HG02884 (cell line): ENCODE results near the gene NTM.
"Not testable (repeated sequence)": the region's sequence is repeated elsewhere in the genome, so short reads cannot be mapped to it uniquely, and the experiment has no call there.

Source experiments
- ATAC-seq: cut with Tn5 transposase; IDR thresholded peaks from one replicate; pipeline ENCODE4 v1.9.1; 2021; ENCODE audit warnings: mild to moderate bottlenecking, moderate library complexity; ENCODE audit not compliant: unreplicated experiment

Gene NTM

DNA sequence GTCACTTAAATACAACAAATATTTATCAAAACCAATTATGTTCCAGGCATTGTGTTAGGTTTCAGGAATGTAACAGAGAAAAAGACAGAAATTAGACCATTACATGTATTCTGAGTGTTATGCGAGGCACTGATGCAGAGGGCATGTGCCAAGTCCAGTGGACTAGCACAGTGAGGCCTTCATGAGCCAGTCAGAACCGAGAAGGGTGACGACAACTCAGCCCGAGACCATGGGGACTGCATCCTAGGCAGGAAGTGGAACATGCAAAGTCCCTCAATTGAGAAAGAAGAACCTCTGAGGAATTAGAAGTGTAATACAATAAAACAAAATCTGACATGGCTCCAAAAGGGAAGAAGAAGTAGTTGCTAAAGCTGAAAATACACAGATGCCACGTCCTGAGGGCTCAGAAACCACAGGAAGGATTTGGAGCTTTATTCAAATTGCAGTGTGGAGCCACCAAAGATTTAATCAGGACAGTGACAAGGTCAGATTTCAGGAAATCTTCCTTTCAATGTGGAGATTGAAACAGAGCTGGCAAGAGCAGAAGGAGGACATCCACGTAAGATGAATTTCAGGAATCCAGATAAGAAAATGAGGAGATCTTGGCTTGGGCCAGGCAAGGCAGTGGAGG is 529.6 kb downstream of the NTM start:
- peak; percentile 54 for ATAC-seq

DNA sequence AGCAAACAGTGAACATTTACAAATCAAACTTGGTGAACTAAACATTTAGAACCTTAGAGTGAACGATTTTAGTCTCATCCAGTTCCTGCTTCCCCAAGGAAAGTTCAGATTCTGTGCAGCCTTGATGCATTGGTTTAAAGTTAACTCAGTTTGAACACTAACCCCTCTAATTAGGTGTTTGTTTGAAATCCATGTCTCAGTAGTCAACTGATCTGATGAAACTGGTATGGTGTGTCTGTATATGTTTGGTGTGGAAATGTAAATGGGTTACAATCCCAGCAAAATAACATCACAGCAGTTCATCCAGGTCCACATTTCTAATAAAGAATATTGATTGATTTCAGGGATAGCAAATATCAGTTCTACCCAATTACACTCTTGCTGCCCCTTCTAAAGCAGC is 532.0 kb downstream of the NTM start:
- ATAC-seq, result no peak

DNA sequence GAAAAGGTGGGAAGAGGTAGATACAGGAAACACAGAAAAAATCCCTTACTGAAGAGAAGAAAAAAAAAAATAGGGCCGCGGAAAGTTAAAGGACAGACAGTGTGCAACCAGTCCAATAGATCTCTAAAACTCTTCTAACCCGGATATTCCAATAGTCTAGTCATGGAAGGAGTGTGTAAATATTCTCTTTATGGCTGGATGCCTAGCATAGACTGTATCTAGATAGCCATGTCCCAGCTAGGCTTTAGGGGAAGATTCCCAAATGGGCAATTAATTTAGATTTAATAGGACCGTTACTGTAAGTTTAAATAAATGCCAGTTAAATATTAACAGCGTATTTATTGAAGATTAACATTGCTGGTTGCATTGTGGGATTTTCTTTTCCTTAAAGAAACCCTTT is 532.7 kb downstream of the NTM start:
- ATAC-seq, result no peak

DNA sequence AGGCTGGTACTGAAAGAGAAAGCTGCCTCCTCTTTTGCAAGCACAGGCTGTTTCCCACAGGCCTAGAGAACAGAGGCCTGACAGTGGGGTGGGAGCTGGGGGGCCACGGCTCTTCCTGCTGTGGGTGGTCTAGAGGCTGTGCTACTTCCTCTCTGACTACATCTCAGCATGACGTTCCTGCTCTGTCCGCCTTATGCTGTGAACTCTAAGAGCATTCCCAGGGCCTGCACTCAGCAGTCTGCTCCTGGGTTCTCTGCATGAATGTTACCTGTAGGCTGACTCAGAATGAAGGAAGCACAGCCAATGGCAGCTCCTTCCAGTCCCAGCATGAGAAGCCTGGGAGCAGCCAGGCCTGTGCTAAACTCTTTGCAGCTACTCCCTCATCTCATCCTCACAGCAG is 534.3 kb downstream of the NTM start:
- ATAC-seq, result no peak

DNA sequence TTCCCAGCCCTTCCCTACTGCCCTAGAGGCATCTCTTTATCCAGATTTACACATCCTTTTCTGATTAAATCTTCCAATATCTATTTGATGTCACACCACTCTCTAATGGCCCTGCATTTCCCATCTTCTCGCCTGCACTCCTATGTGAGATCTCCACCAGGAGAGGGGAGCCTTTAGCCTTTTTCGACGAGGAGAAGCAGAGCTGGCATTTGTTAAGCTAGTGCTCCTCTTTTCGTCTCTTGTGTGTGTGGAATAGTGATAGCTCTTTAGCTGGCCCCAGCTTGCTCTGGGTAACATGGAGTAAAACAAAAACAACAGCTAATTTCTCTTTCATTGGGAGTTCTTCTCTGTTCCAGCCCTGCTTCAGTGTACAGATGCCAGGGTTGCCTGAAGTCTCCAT is 536.5 kb downstream of the NTM start:
- ATAC-seq, result no peak

DNA sequence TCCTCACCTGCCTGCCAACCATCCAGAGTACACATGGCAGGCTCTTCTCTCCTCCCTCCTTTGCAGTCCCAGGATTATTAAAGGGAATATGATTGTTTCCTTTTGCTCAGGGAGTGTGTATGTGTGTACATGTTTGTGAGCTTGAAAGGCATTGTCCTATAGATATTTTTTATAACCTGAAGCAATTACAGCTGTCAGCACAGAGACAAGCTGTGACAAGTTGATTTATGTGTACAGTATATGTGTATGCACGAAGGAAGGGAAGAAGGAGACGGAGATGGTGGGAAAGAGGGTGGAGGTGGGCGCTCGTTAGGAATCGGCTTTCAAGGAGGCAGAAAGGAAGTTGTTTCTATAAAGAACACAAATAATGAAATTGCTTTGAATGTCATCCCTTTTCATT is 537.0 kb downstream of the NTM start:
- ATAC-seq, result no peak

DNA sequence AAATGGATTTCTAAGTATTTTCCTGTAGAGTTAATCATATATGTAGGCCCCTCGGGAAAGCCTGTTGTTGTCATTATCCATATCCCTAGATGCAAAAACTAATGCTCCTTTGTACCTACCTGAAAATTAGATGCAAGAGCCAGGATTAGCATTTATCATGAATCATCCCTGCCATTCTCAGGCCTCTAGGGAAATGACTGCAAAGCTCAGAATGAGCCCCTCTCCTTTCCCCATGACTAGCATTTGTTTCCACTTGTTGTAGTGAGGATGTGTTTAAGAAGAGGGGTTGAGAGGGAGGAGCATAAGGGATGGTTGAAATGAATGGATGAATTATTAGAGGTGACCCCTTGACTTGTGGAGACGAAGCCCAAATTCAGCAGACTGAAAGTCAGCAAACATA is 537.9 kb downstream of the NTM start:
- no peak for ATAC-seq

DNA sequence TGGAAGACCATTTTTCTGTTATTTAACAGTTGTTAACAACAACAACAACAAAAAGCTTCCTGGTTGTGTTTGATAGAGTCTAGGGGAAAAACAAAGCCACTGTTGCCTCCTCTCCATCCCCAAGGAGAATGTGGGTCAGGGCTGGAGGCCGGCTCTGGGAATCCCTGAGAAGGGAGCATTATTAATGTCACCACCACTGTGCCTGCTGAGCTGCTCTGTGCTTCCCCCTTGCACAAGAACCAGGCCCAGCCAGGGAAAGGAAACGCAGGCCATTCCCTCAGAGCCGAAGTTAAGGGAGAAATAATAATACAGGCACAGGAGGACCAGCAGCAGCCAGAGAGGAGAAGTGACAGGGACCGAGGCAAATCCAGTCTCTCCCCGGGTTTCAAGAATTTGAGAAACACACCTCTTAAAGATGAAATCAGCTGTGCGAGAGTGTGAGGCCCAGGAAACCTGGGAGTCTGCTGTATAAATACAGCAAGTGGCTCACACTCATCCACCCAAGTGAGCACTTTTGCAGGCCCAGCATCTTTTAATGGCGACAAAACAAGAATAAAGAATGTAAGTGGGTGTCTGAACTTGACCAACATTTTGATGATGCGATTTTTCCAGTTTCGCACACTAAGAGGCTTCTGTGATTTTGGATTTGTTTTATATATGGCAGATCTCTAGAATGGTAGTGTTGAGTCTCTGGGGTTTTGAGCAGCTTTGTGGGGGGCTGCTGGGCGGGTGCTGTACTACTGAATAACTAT is 539.2 kb downstream of the NTM start:
- no peak for ATAC-seq

DNA sequence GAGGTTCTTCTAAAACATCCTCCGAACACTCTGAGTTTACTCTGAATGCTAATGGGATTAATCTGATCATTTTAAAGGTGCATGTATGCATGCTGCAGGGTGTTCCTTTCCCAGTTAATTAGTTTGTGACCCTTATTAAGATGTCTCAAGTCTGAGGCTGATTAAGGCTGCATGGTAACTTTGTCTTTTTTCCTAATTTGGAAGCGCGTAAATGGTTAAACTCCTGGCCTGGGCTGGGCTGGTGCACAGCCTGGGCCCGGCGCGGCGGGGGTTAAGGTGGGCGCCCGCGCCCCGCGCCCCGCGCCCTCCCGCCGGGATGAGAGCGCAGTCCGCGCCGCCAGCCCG is 539.7 kb downstream of the NTM start:
- ATAC-seq, result no peak

DNA sequence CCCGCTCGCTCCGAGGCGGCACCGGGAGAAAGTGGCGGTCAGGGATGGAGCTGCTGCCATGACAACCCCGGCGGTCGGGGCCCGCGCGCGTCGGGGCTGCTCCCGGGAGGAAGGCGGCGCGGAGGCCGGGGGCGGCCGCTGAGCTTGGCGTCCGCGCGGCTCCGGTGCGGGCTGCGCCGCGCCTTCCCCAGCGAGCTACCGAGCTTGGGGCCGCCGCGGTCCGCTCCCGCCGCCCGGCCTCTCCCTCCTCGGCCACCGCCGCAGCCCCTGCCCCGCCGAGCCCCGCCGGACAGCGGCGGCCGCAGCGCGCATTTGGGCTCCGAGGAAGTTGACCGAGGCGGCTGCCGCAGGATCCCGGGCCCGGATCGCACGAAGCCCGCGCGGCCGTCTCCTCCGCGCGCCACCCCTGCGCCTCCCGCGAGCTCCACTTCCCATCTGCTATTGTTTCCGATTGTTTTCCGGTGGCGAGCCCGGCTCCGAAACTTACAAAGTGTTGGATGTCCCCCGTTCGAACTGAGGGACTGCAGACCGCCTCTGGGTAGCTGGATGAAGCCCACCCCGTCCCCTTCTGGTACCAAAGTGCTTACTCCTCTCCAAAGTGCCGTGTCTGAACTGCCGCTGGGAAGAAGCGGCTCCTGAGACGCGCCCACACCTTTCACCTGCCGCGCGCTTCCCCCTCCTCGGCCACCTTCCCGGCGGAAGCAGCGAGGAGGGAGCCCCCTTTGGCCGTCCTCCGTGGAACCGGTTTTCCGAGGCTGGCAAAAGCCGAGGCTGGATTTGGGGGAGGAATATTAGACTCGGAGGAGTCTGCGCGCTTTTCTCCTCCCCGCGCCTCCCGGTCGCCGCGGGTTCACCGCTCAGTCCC is 540.3 kb downstream of the NTM start:
- ATAC-seq, result no peak

DNA sequence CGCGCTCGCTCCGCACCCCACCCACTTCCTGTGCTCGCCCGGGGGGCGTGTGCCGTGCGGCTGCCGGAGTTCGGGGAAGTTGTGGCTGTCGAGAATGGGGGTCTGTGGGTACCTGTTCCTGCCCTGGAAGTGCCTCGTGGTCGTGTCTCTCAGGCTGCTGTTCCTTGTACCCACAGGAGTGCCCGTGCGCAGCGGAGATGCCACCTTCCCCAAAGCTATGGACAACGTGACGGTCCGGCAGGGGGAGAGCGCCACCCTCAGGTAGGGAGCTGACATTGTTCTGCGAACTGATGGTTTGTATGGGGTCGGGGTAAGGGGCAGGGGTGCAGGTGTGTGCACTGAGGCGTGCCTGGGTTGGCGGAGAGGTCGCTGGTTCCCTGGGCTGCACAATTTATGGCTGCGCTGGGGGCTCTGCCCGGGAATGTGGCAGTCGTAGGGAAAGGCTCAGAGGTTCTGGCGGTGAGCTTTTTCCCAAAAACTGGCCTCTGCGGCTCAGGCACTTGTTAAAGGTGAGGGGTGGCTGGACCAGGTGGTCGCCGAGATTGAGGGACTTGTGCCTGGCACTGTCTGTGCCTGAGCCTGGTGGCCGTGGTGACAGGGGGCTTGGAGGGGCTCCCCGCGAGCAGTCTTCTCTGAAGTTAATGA is 541.1 kb downstream of the NTM start:
- not testable (repeated sequence) for ATAC-seq

DNA sequence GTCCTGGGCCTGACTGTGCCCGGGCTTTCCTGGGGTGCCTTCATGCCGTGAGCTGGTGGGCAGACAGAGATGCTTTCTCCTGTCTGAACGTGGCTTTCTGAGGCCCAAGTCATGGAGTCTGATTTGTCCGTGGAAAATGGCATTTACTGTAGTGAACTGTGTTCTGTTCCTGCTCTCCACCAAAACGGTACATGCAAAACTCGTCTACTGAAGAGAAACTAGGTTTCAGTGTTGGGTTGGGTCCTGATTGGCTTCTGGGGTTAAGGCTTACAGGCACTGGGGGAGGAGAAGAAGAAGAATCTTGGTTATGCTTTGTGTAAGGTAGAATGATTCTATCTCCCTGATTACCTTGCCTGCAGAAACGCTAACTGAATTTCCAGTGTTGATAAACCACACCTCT is 541.7 kb downstream of the NTM start:
- no peak for ATAC-seq

DNA sequence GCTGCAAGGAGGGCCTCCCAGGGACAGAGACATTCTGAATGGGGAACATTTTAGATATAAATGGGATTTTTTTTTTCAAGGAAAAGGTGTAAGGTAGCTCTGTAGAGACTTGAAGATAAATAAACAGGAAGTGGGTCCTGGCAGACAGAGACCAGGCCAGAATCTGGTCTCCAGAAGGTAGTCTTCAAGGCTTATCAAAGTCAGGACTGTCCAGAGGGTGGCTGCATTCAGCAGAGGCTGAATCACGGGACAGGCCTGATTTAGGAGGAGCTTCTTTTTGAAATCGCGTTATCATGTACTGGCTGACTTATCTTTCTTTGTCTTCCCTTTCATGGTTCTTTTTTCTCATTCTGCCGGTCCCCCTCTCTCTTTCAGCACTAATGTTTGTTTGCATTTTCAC is 542.9 kb downstream of the NTM start:
- ATAC-seq, result no peak

DNA sequence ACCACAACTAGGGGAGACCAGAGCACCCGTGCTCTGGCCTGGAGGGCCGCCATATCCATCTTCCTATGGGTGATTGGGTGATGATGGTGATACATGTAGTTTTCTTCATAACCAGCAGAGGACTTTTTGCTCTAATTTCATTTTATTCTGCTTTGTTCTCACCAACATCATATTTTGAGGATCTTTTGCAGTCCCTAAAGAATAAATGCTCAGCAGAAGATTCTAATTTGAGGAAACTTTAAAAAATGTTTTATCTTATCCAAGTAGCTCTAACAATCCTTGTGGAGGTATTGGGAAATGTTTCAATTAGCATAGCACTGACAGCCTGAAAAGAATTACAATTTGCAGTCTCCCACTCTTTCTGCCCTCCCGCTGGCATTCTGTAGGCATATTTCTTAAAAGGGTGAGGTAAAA is 544.0 kb downstream of the NTM start:
- no peak for ATAC-seq

DNA sequence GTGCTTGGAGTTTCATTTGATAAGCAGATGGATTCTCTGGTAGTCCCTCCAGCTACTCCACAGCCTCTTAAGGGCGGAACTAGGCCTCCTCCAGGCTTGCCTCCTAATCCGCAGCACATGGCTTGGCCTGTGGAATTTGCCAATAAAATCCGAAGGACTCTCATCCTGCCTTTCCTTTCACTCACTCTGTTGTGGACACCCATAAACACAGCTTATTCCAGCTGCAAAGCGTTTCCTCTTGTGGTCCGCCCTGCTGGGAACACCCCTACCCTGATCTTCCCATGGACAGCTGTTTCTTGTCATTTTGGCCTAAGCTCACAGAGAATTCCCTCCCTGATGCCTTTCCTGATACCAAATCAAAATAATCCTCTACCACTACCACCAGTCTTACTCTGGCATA is 546.2 kb downstream of the NTM start:
- ATAC-seq, result no peak

DNA sequence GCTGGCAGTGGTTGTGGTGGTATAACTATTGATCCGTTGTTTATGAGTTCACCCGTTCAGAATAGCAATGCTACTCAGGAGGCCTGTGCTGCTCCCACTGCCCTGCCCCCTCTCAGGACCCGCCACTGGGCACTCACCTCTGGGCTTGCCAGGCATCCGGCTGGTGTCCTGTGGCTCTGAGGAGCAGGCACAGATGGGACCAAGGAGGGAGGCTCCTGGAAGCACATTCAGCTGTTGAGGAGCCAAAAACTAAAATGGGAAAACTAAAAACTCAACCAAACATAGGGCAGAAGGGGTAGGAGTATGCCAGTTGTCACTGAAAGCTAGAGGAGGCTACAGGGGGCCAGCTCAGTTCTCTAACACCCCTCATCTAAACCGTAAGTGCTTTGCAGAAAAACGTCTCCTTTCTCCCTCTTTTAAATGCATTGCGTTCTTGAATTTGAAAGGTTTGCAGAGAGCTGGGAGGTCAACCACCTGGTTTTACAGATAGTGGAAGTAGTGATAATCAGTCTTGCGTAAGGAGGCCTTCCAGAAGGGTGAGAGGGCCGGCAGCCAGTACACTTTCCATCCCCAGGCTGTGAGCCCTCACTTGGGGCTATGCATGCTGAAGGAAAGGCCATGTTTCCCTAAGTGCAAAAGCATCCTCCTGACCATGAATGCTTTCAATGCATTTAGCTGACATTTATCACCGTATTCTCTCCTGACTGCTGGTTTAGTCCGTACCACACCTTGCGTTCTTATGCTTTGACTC is 547.4 kb downstream of the NTM start:
- no peak for ATAC-seq

DNA sequence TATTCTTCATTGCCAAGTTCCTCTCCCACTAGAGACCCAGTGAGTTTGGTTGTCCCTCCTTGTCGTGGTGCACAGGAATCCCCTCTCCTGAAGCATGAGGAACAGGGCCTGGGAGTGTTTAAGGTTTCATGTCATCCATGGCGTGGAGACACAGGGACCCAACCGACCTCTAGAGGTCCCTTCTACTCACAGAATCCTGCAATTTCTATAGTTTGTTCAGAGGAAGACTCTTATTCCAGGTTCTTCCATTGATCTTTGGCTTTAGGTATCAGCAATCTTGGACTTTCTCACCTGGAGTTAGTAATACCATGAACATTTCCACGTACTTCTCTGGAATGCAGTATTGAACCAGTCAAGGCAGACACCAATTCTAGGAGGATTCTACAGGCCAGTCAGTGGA is 548.2 kb downstream of the NTM start:
- ATAC-seq, result no peak

DNA sequence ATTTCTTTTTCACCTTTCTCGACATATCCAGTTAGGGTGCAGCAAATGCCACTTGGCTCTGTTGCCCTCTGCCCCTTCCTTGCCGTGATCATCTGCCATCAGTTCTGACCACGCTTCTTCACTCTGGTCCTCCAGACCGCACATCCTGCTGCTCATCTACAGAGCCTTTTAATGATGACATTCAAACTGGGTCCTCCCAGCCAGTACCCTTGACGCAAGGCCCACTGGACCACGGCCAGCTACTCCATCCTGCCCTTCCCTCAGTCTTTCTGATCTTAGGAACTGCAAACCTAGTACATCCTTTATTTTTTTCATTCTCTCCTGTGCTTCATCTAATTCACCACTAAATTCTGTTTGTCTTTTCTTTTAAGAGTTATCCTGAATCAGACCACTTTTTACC is 551.8 kb downstream of the NTM start:
- no peak for ATAC-seq

DNA sequence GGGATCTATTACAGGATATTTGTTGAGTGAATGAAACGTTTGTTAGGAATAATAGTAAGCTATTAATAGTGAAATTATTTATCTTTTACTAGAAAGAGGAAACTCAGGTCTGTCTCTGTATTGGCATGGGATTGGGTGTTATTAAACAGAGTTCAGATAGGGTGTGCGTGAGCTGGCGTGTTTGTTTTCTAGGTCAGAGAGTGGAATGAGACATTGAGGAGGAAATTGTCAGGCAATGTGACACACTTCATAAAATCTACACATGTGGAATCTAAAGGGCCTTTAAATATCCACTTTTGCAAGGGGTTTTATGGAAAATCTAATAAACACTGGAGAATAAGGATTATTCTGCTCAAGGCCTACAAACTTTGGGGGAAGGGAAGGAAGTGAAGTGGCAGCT is 552.9 kb downstream of the NTM start:
- no peak for ATAC-seq

DNA sequence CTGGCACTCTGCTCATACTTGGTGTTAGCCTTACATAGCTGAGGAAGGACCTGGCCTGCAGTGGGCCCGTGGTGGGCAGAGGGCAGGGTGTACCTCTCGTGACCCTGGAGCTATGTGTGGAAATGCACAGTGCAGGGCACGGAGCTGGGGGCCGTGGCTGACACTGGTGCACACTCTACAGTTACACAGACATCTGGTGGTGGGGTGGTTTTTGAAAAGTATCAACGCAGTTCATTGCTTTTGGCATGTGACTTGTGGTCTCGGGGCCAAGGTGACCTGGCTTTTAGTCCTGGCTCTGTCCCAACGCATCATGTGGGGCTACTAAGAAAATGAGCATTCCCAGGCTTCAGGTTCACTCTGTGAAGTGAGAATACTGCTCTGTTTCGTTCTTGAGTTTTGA is 553.6 kb downstream of the NTM start:
- no peak for ATAC-seq
